ENCODE results near the gene PRDM12. TPM values are rescaled to one million over a fixed set of nuclear protein-coding genes. Genes with fewer than 3 reads are reported as not detected.

PRDM12 gene
- total RNA-seq, 1 experiment from 2014 or later: not detected

DNA sequence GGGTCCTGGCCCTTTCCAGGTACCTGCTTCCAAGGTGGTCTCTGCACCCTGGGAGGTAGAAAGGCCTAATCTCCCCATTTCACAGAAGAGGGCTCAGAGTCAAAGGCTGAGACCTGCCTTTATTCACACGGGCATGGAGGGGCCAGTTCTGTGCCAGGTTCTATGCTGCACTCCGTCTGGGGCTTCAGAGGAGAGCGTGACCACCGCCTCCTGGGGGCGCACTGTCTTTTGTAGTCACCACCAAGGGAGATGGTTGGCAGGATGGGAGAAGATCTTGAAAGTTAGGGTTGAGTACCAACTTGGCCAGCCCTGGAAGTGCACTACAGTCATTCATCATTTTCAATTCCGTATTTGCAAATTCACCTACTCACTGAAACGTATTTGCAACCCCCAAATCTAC, 23.7 kb upstream of the PRDM12 start:
- H3T11ph ChIP-seq (ENCODE audit: low read length): no peak overlapping the region
- H3K23ac ChIP-seq (ENCODE audit: insufficient read length, low read depth, low read length): no peak overlapping the region
- H3K9me3 ChIP-seq (ENCODE audit: control insufficient read depth, low read depth, low read length): no peaks in the 10 kb centered on the region
- H3K27ac Mint-ChIP-seq: no peak overlapping the region
- H3K79me1 ChIP-seq (ENCODE audit: insufficient read depth, low read depth, low read length, poor library complexity, severe bottlenecking): no peaks in the 10 kb centered on the region
- no peak overlapping the region for H2BK15ac ChIP-seq (ENCODE audit: low read depth, low read length)
- peaks cover 2% of the 10 kb centered on the region; the same call in 1 of the 2 replicates for H3K27me3 Mint-ChIP-seq (ENCODE audit: low read depth)
- H3K9ac ChIP-seq (ENCODE audit: extremely low read depth, insufficient read length, low read length): no peak overlapping the region
- H4K91ac ChIP-seq (ENCODE audit: insufficient read length, low read depth, low read length): peak overlapping the region; percentile 76
- H3K27ac ChIP-seq (ENCODE audit: insufficient read length, low read depth, low read length): no peak overlapping the region
- H2AFZ ChIP-seq (ENCODE audit: low read length): no peak overlapping the region
- TF ChIP-seq, protein P1, sequence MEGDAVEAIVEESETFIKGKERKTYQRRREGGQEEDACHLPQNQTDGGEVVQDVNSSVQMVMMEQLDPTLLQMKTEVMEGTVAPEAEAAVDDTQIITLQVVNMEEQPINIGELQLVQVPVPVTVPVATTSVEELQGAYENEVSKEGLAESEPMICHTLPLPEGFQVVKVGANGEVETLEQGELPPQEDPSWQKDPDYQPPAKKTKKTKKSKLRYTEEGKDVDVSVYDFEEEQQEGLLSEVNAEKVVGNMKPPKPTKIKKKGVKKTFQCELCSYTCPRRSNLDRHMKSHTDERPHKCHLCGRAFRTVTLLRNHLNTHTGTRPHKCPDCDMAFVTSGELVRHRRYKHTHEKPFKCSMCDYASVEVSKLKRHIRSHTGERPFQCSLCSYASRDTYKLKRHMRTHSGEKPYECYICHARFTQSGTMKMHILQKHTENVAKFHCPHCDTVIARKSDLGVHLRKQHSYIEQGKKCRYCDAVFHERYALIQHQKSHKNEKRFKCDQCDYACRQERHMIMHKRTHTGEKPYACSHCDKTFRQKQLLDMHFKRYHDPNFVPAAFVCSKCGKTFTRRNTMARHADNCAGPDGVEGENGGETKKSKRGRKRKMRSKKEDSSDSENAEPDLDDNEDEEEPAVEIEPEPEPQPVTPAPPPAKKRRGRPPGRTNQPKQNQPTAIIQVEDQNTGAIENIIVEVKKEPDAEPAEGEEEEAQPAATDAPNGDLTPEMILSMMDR (conservative IDR thresholded peaks at IDR 0.05): peak; percentile 48; the same call in 2 of the 3 replicates
- H2AK5ac ChIP-seq (ENCODE audit: insufficient read length, low read length): no peak overlapping the region
- H3K9me3 Mint-ChIP-seq: no peaks in the 10 kb centered on the region
- H3K4ac ChIP-seq (ENCODE audit: low read depth, low read length): no peak overlapping the region
- no peaks in the 10 kb centered on the region for H4K20me1 ChIP-seq (ENCODE audit: control insufficient read depth, insufficient read depth, insufficient read length)
- no peak overlapping the region for H2BK12ac ChIP-seq (ENCODE audit: insufficient read length, low read depth, low read length)
- no peak overlapping the region for H4K8ac ChIP-seq (replicated peaks; ENCODE audit: insufficient read length, low read depth, low read length)
- no peak overlapping the region for H3K14ac ChIP-seq (ENCODE audit: insufficient read depth, low read length)
- H3K4me1 Mint-ChIP-seq: peaks cover 15 to 17% of the 10 kb centered on the region in 2 experiments
- no peaks in the 10 kb centered on the region for H3K27me3 ChIP-seq (ENCODE audit: insufficient read depth, low read length)
- peaks cover 2 to 26% (median 25%) of the 10 kb centered on the region in 3 experiments; a peak in 6 of 7 replicates for H3K36me3 Mint-ChIP-seq (ENCODE audit: insufficient read depth in 1 of 3, low read depth in 3 of 3)
- H3K4me3 Mint-ChIP-seq: no peak overlapping the region
- no peak overlapping the region for H2BK120ac ChIP-seq (ENCODE audit: low read depth, low read length, poor library complexity, severe bottlenecking)
- no peaks in the 10 kb centered on the region for H3K23me2 ChIP-seq (ENCODE audit: insufficient read length, low read depth, low read length, poor library complexity, severe bottlenecking)
- no peak overlapping the region for H2BK20ac ChIP-seq (ENCODE audit: low read depth, low read length, poor library complexity, severe bottlenecking)
- H3K79me2 ChIP-seq (ENCODE audit: insufficient read depth, low read length): no peaks in the 10 kb centered on the region
- no CpG with 5 or more reads among the region's 7 CpGs for WGBS (ENCODE audit: extremely low coverage, insufficient read length, low lambda C conversion rate)
- no peak overlapping the region for H3K18ac ChIP-seq (ENCODE audit: insufficient read length, low read depth, low read length)
- H3K56ac ChIP-seq (ENCODE audit: insufficient read length, low read depth, low read length): no peak overlapping the region
- H3K4me2 ChIP-seq (ENCODE audit: insufficient read depth, insufficient read length, low read length): no peak overlapping the region
- H2BK5ac ChIP-seq (ENCODE audit: insufficient read length, low read length): no peak overlapping the region
- H4K5ac ChIP-seq (ENCODE audit: insufficient read length, low read depth, low read length): no peak overlapping the region
- peak; percentile 53 for DNase-seq
- no peaks in the 10 kb centered on the region; the same call in 1 of the 2 replicates for H3K4me1 ChIP-seq (ENCODE audit: insufficient read depth, low read length)
